Bone marrow (tissue), 2 donors: ENCODE results near the gene SLC1A7.

Source experiments
- DNase-seq, 2 donors: peaks; one replicate each; lab custom pipeline; 2025; lab: John Stamatoyannopoulos, UW

SLC1A7 gene

GRCh38 chr1:53075761-53076163 is 66.7 kb downstream of the SLC1A7 start:
- no peak for DNase-seq

- no peak for DNase-seq
Measured at GRCh38 chr1:53075206-53075605, 67.2 kb downstream of the SLC1A7 start.

- DNase-seq = no peak
Measured at GRCh38 chr1:53074313-53075154, 67.9 kb downstream of the SLC1A7 start.

- DNase-seq = no peak
Measured at GRCh38 chr1:53073868-53074311, 68.5 kb downstream of the SLC1A7 start.

GRCh38 chr1:53073287-53073686 is 69.2 kb downstream of the SLC1A7 start:
- no peak for DNase-seq

- DNase-seq = no peak
Measured at GRCh38 chr1:53071915-53072314, 70.5 kb downstream of the SLC1A7 start.

GRCh38 chr1:53071167-53071865 is 71.1 kb downstream of the SLC1A7 start:
- DNase-seq = no peak

- DNase-seq = no peak
Measured at GRCh38 chr1:53070621-53071020, 71.8 kb downstream of the SLC1A7 start.

- DNase-seq = no peak
Measured at GRCh38 chr1:53069663-53070327, 72.6 kb downstream of the SLC1A7 start.

GRCh38 chr1:53069265-53069662 is 73.2 kb downstream of the SLC1A7 start:
- DNase-seq = no peak

GRCh38 chr1:53068314-53069099 is 73.9 kb downstream of the SLC1A7 start:
- DNase-seq = no peak

GRCh38 chr1:53067886-53068285 is 74.6 kb downstream of the SLC1A7 start:
- DNase-seq = no peak

GRCh38 chr1:53066891-53067738 is 75.3 kb downstream of the SLC1A7 start:
- DNase-seq = no peak

- DNase-seq = no peak
Measured at GRCh38 chr1:53066488-53066887, 76.0 kb downstream of the SLC1A7 start.

GRCh38 chr1:53065391-53065790 is 77.0 kb downstream of the SLC1A7 start:
- DNase-seq = no peak

- no peak for DNase-seq
Measured at GRCh38 chr1:53063744-53064515, 78.5 kb downstream of the SLC1A7 start.

GRCh38 chr1:53062708-53063591 is 79.5 kb downstream of the SLC1A7 start:
- no peak for DNase-seq

GRCh38 chr1:53061859-53062707 is 80.4 kb downstream of the SLC1A7 start, which contains the start of gene PODN:
Gene PODN (plus strand): TSS chr1:53062213. CDS start chr1:53069856, 7,643 bp downstream.
- DNase-seq = no peak
